Measurements from ENCODE around the gene TNFRSF1B. TPM values are rescaled to one million over a fixed set of nuclear protein-coding genes. Genes with fewer than 3 reads are reported as not detected.

TNFRSF1B gene
- polyA plus RNA-seq, 3 donors: 436 to 761 (median 450) TPM

GRCh38 chr1:12144969-12145368 is 21.8 kb upstream of the TNFRSF1B start:
- Histone ChIP-seq H3K79me2 (ENCODE audit: insufficient read depth, low read length) (no peaks in the 10 kb centered on the region), H3K9ac (ENCODE audit: insufficient read depth, low read length, poor library complexity, severe bottlenecking) (peak overlapping the region; percentile 2), H3K4me3 (replicated peaks in 1 of 3; ENCODE audit: low read depth in 2 of 3, low read length in 3 of 3) (peak overlapping the region in 1 of 3 experiments; percentile 0), H3K9me3 (replicated peaks in 1 of 2; ENCODE audit: control insufficient read depth in 1 of 2, insufficient read depth in 1 of 2, low read length in 2 of 2) (peaks cover 0 to 4% of the 10 kb centered on the region in 2 donors), H3K4me2 (replicated peaks; ENCODE audit: extremely low read depth, low read length, poor library complexity, severe bottlenecking) (no peak overlapping the region), H3K36me3 (replicated peaks in 1 of 2; ENCODE audit: control insufficient read depth in 1 of 2, insufficient read depth in 2 of 2, low read length in 2 of 2) (peaks cover 0 to 2% of the 10 kb centered on the region in 2 donors), H4K20me1 (ENCODE audit: insufficient read depth, low read length) (no peaks in the 10 kb centered on the region), H2AFZ (ENCODE audit: insufficient read depth, low read depth, low read length, poor library complexity, severe bottlenecking) (no peak overlapping the region), H3K4me1 (ENCODE audit: control insufficient read depth in 1 of 2, insufficient read depth in 2 of 2, low read length in 2 of 2) (peaks cover 100% of the 10 kb centered on the region in 2 donors), H3K27ac (ENCODE audit: low read depth in 1 of 2, low read length in 2 of 2) (peak overlapping the region; percentile 93 to 95), H3K27me3 (ENCODE audit: control insufficient read depth in 2 of 2, insufficient read depth in 2 of 2, low read length in 2 of 2) (no peaks in the 10 kb centered on the region)
- H3K36me3 Mint-ChIP-seq: peaks cover 26 to 34% of the 10 kb centered on the region in 2 donors
- H3K9me3 Mint-ChIP-seq: peaks cover 3 to 13% (median 9%) of the 10 kb centered on the region in 7 donors
- TF ChIP-seq CTCF (IDR thresholded peaks at IDR 0.05): no peak
- no peak overlapping the region for H3K4me3 Mint-ChIP-seq
- 100% methylated on average over 1 of the region's 4 CpGs for WGBS (ENCODE audit: insufficient coverage)
- DNase-seq: no peak
- H3K27me3 Mint-ChIP-seq (ENCODE audit: low read depth in 3 of 3): no peaks in the 10 kb centered on the region
- peaks cover 99% of the 10 kb centered on the region for H3K4me1 Mint-ChIP-seq
- intact Hi-C loops (cut with micrococcal nuclease): loop anchor here in 1 of 2 donors (5.0 kb wide), 1 partner anchor 32 kb away; no protein-coding TSS in a partner anchor
- peak overlapping the region; percentile 95 to 99 (median 99) for H3K27ac Mint-ChIP-seq

DNA sequence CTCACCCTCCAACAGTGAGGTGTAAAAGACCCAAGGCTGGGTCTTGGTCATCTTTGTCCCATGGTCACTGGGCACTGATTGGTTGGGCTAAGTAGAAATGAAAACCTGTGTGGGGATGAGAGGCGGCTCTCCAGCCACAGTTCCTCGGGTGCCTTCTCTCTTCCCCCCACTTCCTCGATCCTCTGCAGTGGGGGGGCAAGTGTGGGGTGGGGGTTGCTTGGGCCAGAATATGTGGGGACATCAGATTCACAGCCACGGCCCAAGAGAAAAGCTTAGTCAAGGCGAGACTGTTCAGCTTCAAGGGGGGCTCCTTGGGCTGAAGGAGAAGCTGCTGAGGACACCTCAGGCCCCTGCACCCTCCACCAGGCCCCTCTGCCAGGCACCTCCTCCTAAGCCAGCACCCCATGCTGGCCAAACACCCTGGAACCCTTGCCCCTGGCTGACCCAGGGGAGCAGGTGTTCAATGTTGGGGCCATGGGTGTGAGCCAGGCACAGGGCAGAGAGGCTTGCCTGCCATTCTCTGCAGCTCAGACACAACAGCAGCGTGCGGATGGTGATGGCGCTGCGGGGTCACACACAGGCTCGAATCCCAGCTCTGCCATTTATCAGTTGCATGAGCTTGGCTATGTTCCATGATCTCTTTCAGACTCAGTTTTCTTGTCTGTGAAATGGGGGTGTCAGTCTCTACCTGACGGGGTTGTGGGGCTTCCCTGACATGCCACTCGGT is 21.0 kb upstream of the TNFRSF1B start:
- no peaks in the 10 kb centered on the region for H3K36me3 ChIP-seq (replicated peaks in 1 of 2; ENCODE audit: control insufficient read depth in 1 of 2, insufficient read depth in 2 of 2, low read length in 2 of 2)
- no peak for DNase-seq
- peaks cover 27 to 34% of the 10 kb centered on the region in 2 donors for H3K36me3 Mint-ChIP-seq
- peaks cover 3 to 17% (median 12%) of the 10 kb centered on the region in 7 donors for H3K9me3 Mint-ChIP-seq
- H3K4me3 Mint-ChIP-seq: no peak overlapping the region
- no peaks in the 10 kb centered on the region for H3K27me3 ChIP-seq (ENCODE audit: control insufficient read depth in 2 of 2, insufficient read depth in 2 of 2, low read length in 2 of 2)
- no peaks in the 10 kb centered on the region for H4K20me1 ChIP-seq (ENCODE audit: insufficient read depth, low read length)
- H3K4me3 ChIP-seq (replicated peaks in 1 of 3; ENCODE audit: low read depth in 2 of 3, low read length in 3 of 3): no peak overlapping the region
- H2AFZ ChIP-seq (ENCODE audit: insufficient read depth, low read depth, low read length, poor library complexity, severe bottlenecking): no peak overlapping the region
- H3K27ac Mint-ChIP-seq: peak overlapping the region; percentile 83 to 99 (median 99)
- intact Hi-C loops (cut with micrococcal nuclease): no loop called here
- TF ChIP-seq CTCF (IDR thresholded peaks at IDR 0.05): no peak
- peaks cover 99% of the 10 kb centered on the region for H3K4me1 Mint-ChIP-seq
- H3K9ac ChIP-seq (ENCODE audit: insufficient read depth, low read length, poor library complexity, severe bottlenecking): no peak overlapping the region
- H3K79me2 ChIP-seq (ENCODE audit: insufficient read depth, low read length): no peaks in the 10 kb centered on the region
- 100% methylated on average over 3 of the region's 12 CpGs for whole genome bisulfite sequencing (ENCODE audit: insufficient coverage)
- peaks cover 100% of the 10 kb centered on the region in 2 donors for H3K4me1 ChIP-seq (ENCODE audit: control insufficient read depth in 1 of 2, insufficient read depth in 2 of 2, low read length in 2 of 2)
- peaks cover 0 to 7% of the 10 kb centered on the region in 2 donors for H3K9me3 ChIP-seq (replicated peaks in 1 of 2; ENCODE audit: control insufficient read depth in 1 of 2, insufficient read depth in 1 of 2, low read length in 2 of 2)
- peak overlapping the region in 1 of 2 donors; percentile 95 for H3K27ac ChIP-seq (ENCODE audit: low read depth in 1 of 2, low read length in 2 of 2)
- H3K27me3 Mint-ChIP-seq (ENCODE audit: low read depth in 3 of 3): no peaks in the 10 kb centered on the region
- H3K4me2 ChIP-seq (replicated peaks; ENCODE audit: extremely low read depth, low read length, poor library complexity, severe bottlenecking): no peak overlapping the region
